Measurements from ENCODE around the gene ESYT3. TPM values are rescaled to one million over a fixed set of nuclear protein-coding genes. Genes with fewer than 3 reads are reported as not detected.

ESYT3 gene
- total RNA-seq, 2 experiments from 2014 or later = not detected

DNA sequence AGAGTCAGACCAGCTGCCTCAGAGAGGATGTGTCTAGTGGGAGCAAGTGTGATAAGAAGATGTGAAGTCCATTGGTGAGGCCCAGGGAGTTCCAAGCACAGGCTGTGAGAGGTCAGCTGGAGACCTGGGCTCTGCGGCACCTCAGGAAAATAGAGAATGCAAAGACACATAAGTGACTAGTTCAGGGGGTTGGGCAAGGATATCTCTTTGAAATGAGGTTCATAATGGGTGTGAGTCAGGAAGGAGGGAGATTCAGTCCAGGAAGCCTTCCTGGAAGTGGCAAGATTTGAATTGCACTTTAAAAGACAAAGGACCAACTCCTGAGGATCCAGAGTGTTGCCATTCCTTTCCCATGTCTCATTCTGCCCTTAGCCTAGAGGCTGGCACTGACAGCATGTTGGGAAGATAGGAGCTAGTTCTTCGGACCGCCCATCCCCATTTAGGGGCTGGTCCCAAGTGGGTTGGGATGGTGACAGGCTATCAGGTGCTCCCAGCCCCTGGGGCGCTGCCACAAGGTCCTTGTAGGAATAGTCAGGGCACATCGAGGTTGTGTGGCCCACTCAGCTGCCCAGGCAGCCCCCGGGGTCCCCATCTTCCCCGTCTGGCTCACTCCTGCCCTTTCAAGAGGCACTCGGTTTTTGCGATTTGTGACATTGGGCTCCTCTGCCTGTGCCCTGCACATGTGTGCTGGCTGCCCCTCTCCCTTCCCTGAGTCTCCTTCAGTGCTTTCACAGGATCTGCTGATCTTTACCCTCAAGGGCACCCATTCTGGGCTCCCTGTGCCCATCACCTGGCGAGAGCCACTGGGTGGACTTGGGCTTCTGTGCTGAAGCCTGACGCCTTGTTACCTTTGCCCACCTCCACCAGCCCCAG is 23.7 kb downstream of the ESYT3 start:
- ChIA-PET POLR2A (no interaction called here), CTCF (ENCODE audit: unreplicated experiment) (no interaction called here)
- H3K9me3 ChIP-seq (ENCODE audit: low read length) = no peaks in the 10 kb centered on the region
- TF ChIP-seq, protein P1, sequence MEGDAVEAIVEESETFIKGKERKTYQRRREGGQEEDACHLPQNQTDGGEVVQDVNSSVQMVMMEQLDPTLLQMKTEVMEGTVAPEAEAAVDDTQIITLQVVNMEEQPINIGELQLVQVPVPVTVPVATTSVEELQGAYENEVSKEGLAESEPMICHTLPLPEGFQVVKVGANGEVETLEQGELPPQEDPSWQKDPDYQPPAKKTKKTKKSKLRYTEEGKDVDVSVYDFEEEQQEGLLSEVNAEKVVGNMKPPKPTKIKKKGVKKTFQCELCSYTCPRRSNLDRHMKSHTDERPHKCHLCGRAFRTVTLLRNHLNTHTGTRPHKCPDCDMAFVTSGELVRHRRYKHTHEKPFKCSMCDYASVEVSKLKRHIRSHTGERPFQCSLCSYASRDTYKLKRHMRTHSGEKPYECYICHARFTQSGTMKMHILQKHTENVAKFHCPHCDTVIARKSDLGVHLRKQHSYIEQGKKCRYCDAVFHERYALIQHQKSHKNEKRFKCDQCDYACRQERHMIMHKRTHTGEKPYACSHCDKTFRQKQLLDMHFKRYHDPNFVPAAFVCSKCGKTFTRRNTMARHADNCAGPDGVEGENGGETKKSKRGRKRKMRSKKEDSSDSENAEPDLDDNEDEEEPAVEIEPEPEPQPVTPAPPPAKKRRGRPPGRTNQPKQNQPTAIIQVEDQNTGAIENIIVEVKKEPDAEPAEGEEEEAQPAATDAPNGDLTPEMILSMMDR (conservative IDR thresholded peaks at IDR 0.05; ENCODE audit: low read length) = no peak
- no peak for TF ChIP-seq EZH2phosphoT487 (IDR thresholded peaks at IDR 0.05; ENCODE audit: borderline replicate concordance, low read depth, low read length)
- H3K4me2 ChIP-seq (ENCODE audit: low read length) = no peak overlapping the region
- H3K9me2 ChIP-seq (ENCODE audit: insufficient read depth, low read length) = no peaks in the 10 kb centered on the region
- H2AFZ ChIP-seq (ENCODE audit: low read length) = no peak overlapping the region
- H3K27ac ChIP-seq (ENCODE audit: low read depth, low read length, poor library complexity, severe bottlenecking) = no peak overlapping the region
- H3K4me3 ChIP-seq (ENCODE audit: low read depth, low read length, poor library complexity, severe bottlenecking) = no peak overlapping the region
- BruUV-seq (replicated peaks) = no TSS peak
- intact Hi-C loops (cut with micrococcal nuclease; ENCODE audit: unreplicated experiment) = no loop called here
- no peak for DNase-seq (ENCODE audit: low spot score)
- no peaks in the 10 kb centered on the region for H3K4me1 ChIP-seq (ENCODE audit: insufficient read depth, low read length, poor library complexity, severe bottlenecking)
- no peaks in the 10 kb centered on the region for H4K20me1 ChIP-seq (ENCODE audit: insufficient read depth, low read length)
- no peaks in the 10 kb centered on the region for H3K36me3 ChIP-seq (ENCODE audit: insufficient read depth, low read length)
- no peaks in the 10 kb centered on the region for H3K79me2 ChIP-seq (ENCODE audit: insufficient read depth, low read depth, low read length)

GRCh38 chr3:138458774-138459499 is 24.5 kb downstream of the ESYT3 start:
- CTCF ChIA-PET (ENCODE audit: unreplicated experiment) = no interaction called here
- no peaks in the 10 kb centered on the region for H4K20me1 ChIP-seq (ENCODE audit: insufficient read depth, low read length)
- no peak overlapping the region for H3K27ac ChIP-seq (ENCODE audit: low read depth, low read length, poor library complexity, severe bottlenecking)
- no peaks in the 10 kb centered on the region for H3K79me2 ChIP-seq (ENCODE audit: insufficient read depth, low read depth, low read length)
- POLR2A ChIA-PET = interaction anchor here (0.6 to 0.8 kb wide), 2 partner anchors 23 to 534 kb away, joined by 3 to 6 read pairs; no protein-coding TSS in a partner anchor
- H3K4me2 ChIP-seq (ENCODE audit: low read length) = no peak overlapping the region
- no peaks in the 10 kb centered on the region for H3K4me1 ChIP-seq (ENCODE audit: insufficient read depth, low read length, poor library complexity, severe bottlenecking)
- no TSS peak for BruUV-seq (replicated peaks)
- no peaks in the 10 kb centered on the region for H3K36me3 ChIP-seq (ENCODE audit: insufficient read depth, low read length)
- TF ChIP-seq EZH2phosphoT487 (IDR thresholded peaks at IDR 0.05; ENCODE audit: borderline replicate concordance, low read depth, low read length) = no peak
- TF ChIP-seq, protein P1 (conservative IDR thresholded peaks at IDR 0.05; ENCODE audit: low read length) = no peak
- intact Hi-C loops (cut with micrococcal nuclease; ENCODE audit: unreplicated experiment) = no loop called here
- H3K4me3 ChIP-seq (ENCODE audit: low read depth, low read length, poor library complexity, severe bottlenecking) = no peak overlapping the region
- no peak overlapping the region for H2AFZ ChIP-seq (ENCODE audit: low read length)
- H3K9me3 ChIP-seq (ENCODE audit: low read length) = no peaks in the 10 kb centered on the region
- H3K9me2 ChIP-seq (ENCODE audit: insufficient read depth, low read length) = no peaks in the 10 kb centered on the region
- no peak for DNase-seq (ENCODE audit: low spot score)

Measured in OCI-LY7 (cell line).